Stimulated activated CD4-positive, alpha-beta T cell treated with anti-CD3 and anti-CD28 coated beads, TNF-alpha, amount 100 ng/mL, for 1 hour (primary cell): ENCODE data around the gene FAAP100.

Experiments used
- DNase-seq, 3 donors: peaks; one replicate each; pipeline ENCODE4 v3.0.0-alpha.2; 2020; ENCODE audit warnings: low read depth in 3 of 3, low spot score in 1 of 3

The FAAP100 gene

GRCh38 chr17:81526662-81527571, 25.2 kb downstream of the FAAP100 start:
- DNase-seq: no peak

DNA sequence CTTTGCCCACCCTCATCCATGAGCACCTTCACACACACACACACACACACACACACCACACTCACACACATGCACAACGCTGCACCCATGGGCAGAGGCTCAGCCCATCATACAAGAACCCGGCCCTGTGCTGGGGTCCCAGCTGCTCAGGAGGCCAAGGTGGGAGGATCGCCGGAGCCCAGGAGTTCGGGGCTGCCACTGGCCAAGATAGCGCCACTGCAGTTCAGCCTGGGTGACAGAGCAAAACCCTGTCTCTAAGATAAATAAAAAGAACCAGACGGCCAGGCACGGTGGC, 27.3 kb downstream of the FAAP100 start:
- DNase-seq: no peak

GRCh38 chr17:81524039-81524864, 27.9 kb downstream of the FAAP100 start:
- DNase-seq: no peak

GRCh38 chr17:81523402-81524038, 28.6 kb downstream of the FAAP100 start:
- no peak for DNase-seq

GRCh38 chr17:81522491-81523401, 29.4 kb downstream of the FAAP100 start:
- DNase-seq: no peak

- DNase-seq: no peak
Measured at GRCh38 chr17:81520021-81520901, 31.9 kb downstream of the FAAP100 start.

DNA sequence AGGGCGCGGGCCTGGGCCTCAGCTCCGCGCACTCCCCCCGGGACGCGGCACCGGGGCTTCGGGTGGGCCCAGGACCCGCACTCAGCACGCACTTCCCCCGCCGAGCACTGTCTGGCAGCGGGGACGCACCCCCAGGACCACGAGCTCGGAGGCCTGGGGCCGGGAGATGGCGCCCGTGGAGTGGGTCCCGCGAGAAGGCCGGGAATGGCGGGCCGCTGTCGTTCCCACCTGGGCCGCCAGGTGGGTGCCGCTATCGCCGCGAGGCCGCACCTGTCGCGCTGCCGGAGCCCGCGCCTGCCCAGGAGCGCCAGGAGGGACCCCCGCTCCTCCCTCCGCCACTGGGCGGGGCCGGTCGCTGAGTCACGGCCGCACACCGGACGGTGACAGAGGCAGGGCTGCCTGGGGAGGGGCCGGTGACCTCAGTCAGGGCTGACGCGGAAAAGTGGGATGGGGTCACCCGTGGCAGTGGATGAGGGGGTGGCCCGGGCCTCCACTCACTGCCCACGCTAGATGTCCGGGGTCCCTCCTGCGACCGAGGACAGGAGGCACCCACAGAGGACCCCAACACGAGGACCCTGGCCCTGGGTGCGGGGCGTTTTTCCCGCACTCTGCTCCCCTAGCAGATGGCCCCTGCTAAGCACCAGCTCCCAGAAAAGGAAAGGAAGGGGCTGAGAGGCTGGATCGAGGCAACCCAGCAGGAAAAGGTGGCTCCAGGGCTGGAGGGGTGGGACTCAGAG, 32.7 kb downstream of the FAAP100 start:
- peak; percentile 30 to 58 (median 53) for DNase-seq

DNA sequence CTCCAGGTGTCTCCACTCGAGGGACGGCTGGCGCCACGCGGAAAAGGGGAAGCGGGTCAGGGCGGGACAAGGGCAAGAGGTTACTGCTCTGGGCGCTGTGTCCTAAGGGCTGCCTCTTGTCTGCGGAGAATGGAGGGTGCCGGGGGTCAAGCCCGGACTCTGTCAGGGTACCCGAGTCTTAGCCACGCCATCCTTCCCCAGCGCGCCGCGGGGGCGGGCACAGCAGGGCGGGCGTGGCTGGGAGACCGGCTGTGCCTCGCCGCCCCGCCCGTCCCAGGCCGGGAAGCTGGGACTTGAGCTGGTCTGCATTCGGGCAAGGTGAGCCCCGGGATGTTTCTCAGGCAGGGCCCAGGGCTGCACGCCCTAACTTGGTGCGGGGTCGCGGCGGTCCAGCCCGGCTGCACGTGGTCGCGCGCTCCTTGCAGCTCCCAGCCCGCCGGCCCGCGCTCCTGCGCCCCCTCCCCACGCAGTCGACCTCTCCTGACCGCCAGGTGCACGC, 33.3 kb downstream of the FAAP100 start:
- no peak for DNase-seq

GRCh38 chr17:81518113-81518784, 33.9 kb downstream of the FAAP100 start:
- DNase-seq: no peak

DNA sequence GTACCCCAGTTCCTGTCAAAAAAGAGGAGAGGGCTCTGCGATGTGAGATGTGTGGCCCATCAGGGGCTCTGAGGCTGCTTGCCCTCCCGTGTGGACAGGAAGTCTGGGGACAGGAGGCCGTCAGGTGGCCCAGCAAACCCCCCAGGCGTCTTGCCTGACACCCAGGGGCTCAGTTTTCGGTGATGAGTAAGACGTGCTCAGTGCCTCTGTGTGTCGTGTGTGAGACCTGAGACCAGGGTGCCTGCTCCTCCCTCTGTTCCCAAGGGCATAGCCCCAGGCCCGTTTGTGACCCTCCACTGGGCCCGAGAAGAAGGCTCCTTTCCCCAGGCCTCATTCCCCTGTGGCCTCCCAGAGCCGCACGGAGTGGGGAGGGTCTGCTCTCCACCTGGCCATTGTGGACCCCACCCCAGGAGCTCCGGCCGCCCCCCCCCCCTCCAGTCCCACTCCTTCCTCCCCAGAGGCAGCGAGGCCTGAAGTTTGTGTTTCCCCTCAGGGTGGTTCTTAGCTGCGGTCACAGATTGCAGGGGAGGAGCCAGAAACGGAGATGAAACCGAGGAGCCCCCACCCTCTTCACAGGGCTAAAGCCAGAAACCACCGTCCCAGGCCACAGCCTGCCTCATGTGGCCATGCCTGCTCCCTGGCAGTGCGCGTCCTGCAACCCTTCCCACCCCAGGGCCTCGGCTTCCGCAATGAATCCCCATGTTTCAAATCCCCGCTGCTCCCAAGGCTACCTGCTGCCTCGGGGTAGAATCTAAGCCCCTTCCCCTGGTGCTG, 34.6 kb downstream of the FAAP100 start:
- no peak for DNase-seq

GRCh38 chr17:81517009-81517338, 35.2 kb downstream of the FAAP100 start:
- no peak for DNase-seq

GRCh38 chr17:81516439-81516838, 35.7 kb downstream of the FAAP100 start:
- DNase-seq: no peak

- no peak for DNase-seq
Measured at GRCh38 chr17:81515530-81516041, 36.6 kb downstream of the FAAP100 start.

DNA sequence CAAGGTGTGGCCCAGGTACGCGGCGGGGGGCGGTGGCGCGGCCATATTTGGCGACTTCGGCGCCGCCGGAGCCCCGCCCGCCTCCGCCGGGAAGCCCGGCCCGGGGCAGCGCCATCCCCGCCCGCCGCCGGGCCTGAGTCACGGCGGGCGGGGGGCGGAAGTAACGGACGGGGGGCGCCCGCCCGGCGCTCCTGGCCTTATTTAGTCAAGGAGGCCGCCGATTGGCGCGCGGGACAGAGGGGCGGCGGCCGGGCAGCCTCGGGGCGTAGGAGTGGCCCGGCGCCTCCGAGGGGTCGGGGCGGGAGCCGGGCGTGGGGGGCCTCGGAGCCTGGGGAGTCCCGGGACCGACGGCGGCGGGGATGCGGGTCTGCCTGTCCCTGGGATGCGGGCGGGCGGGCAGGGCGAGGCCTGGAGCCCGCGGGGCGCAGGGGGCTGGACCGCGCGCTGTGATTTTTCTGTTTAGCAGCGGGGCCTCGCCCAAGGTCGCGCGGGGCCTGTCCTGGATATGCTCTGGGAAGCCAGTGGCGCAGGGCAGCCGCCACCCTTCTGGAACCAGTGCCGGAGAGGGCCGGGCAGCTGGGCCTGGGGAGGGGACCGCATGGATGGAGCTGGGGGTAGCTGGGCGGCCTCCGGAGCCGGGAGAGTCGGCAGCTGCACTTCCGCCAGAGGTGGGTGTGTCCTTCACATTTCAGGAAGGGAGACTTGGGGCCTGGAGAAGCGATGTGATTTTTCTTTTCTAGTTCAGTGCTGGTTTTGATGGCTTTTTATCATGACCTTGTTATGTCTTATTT, 37.2 kb downstream of the FAAP100 start:
- DNase-seq: peak in 2 of 3 donors; percentile 42 to 55

- no peak for DNase-seq
Measured at GRCh38 chr17:81514489-81514738, 37.7 kb downstream of the FAAP100 start.

- DNase-seq: no peak
Measured at GRCh38 chr17:81513753-81514488, 38.2 kb downstream of the FAAP100 start.
